HG03378 (cell line): ENCODE measurements around the gene TUNAR.

Source experiments
- ATAC-seq: cut with Tn5 transposase; IDR thresholded peaks from one replicate; pipeline ENCODE4 v1.9.1; 2021; ENCODE audit warnings: mild to moderate bottlenecking, moderate library complexity; ENCODE audit not compliant: unreplicated experiment

TUNAR gene

DNA sequence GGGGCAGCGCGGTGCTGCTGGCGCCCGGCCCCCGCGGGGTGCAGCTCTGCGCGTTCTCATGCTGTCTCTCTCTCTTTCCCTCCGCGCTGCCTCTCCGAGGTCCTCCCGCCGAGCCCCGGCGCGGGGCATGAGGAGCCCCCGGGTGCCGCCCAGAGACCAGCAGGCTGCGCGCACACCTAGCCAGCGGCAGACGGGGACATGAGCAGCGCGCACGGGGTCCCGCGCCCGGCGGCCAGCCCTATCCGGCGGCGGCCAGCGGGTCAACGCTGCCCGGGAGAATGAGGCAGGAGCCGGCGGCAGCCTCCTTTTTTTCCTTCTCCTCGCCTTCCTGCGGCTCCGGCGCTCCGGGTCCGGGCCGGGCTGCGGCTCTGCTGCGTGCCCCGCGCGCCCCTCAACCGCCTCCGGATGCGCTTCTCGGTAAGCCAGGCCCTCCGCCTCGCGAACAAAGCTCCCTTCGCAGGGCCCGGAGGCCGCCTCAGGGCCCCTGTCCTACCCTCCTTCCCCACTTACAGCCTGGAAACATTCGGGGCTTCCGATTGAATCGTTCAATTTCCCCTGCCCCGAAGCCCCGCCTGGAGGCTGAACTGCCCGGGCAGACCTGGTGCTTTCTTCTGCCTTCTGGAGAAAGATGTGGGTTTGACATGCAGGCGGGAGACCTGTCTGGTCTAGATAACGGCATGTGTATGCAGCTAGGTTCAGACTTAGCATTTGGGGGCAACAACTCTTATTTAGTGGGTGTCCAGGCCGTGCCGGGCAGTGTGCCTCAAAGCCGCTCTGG is at the start of gene TUNAR:
TSS of gene TUNAR (plus strand) at position 72 of the 778 bp plus-strand sequence.
- ATAC-seq: no peak

DNA sequence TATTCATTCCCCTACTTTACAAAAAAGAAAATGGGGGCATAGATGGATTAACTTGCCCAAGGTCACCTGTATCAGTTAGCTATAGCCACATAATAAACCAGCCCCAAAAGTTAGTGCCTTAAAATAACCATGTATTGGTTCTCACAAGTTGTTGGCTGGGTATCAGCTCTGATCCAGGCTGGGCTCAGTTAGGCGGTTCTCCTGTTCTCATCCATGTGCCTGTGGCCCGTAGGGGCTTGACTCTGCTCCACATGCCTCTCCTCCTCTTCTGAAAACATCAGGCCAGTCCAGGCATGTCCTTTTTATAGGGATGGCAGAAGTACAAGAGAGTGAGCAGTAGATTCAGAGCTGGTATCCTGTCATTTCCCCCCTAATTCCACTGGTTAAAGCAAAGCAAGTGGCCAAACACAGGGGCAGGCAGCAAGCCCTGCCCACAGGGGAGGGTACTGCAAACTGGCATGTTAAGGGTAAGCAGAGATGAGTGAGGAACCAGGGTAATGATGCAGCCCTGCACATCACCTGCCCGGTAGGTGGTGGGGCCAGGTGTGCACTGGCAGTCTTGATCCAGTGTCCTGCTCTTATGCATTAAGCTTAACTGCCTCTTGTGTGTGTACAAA is 47.9 kb upstream of the TUNAR start:
- no peak for ATAC-seq

DNA sequence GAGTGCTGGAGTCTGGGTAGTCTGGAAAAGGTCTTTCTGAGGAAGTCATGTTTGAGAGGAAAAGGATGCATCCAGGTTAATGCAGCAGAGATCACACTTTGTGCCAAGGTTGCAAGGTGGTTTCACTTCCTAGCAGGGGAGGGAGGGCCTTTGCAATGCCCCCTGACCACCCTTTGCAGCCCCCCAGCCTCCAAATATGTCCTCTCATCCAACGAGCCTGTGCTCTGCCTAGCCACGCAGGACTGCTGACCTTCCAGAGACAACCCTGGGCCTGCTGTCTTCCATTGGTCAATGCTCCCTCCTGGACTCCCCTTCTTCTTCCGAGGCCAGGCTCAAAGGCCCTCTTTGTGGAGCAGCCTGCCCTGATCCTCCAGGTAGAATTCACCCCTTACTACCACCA is 47.3 kb upstream of the TUNAR start:
- no peak for ATAC-seq

DNA sequence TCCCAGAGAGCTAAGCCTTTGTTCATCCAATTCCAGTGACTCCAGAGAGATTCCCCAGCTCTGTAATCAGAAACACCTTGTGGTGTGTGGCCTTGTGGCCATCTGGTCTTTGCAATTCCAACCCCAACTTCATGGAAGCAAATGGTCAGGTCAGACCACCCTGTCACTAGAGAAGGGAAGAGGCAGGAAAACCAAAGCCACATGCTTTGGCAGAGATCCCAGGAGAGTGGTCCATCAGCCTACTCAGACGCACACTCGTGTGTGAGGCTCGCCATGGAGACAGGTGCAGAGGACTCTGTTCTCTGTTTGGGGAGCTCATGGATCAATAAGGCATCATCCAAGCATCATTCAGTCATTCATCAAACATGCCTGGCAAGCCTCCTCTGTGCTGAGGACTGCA is 46.2 kb upstream of the TUNAR start:
- no peak for ATAC-seq

DNA sequence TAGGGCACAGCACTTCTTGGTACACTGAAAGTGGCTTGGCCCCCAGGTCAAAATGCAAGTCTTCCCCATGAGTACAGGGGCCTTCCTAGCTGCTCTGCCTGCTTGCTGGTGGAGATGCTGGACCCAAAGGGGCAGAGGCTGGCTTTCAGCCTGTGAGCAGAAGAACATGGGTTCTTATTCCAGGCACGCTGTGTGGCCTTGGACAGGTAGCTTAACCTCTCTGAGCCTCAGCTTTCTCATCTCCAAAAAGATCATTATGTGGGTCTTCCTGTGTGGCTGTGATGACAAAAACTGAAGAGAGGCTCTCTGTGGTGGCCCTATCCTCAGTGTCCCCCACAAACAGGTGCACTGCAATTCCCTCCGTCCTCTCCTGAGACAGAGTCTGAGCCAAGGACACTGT is 45.6 kb upstream of the TUNAR start:
- no peak for ATAC-seq

DNA sequence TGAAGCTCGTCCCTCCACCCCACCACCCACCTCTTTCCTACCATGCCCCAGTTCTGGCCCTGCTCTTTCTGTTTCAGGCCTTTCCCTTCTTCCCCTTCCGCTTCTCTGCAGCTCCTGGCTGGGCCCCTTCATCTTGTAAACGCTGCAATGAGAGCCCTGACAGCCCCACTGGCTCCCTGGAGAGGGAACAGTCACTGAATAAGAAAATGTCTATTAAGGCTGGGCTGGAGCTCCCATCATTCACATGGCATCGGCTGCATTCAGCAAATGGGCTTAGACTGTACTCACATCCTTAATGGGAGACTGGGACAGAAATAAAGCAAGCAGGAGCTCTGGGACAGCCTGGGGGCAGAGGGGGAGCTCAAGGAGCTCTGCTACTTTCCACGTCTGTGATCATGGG is 45.2 kb upstream of the TUNAR start:
- ATAC-seq: no peak

DNA sequence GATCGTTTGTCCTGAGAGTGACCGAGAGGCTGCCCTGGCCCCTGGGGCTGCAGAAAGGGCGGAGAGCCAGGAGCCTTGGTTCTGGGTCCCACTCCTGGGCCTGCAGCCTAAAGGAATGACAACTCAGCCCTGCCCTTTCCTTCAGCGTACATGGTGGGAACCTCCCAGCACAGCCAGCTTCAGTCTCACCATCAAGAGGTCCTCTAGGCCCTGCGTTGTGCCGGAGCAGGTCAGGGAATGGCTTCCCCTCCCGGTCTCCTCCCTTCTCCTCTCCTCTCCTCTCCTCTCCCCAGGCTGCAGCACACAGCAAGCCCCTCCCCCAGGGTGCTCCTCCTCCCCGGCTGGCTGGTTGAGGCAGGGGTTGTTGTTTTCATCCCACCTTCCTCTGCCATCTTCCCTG is 44.6 kb upstream of the TUNAR start:
- no peak for ATAC-seq

DNA sequence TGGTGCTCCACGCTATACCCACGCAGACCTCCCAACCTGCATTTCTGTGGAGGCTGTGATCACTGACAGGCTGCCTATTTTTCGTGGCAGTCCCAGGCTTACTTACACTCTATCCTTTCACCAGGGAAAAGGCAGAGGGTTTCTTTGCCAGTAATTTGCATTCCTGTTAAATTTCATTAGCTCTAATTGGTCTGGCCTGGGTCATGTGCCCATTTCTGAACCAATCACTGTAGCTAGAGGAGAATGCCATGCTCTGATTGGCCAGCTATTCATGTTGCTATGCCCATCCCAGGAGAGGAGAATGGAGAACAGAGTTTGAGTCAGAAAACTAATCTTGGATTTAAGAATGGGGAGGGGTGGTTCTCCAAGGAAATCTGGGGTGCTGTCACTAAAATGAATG is 43.2 kb upstream of the TUNAR start:
- no peak for ATAC-seq

DNA sequence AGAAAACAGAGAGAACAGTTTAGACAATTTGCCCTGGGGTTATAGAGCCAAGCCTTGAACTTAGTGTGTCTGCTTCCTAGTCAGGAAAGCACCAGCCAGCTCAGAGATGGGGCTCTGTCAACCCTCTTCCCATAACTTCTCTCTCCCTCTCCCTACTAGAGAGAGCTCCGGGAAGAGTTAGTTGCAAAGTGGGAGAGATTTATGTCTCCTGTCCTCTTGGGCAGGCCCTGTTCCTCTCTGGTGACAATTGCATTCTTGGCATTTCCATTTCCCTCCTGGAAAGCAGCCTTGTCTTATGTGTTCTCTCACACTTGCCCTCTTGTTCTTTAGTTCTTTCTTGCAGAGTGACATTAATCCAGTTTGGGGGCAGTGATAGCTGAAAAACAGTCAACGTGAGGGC is 42.1 kb upstream of the TUNAR start:
- no peak for ATAC-seq

DNA sequence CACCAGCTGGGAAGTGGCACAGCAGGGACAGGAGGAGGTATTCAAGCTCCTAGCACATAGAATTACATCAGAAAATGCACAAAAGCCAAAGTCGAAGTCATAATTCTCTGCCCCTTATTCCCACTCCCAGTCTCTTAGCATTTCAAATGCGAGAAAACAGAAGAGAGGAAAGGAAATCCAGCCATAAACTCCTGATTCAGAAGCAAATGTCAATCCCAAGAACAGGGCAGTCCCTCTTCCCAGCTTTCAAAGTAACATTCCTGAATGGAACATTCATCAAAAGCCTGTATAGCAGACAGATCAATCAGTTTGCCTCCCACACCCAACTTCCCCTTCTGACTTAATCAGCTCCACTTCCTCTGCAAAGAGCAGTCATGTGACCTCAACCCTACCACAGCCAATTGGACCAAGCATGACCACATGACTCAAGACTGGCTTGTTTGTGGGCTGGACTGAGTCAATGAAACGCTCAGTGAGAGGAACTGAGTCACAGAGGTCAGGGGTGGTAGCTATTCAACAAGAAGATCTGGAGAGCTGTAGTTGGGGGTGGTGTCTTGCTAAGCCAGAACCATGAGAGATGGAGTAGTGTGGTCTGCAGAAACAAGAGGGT is 41.4 kb upstream of the TUNAR start:
- no peak for ATAC-seq

DNA sequence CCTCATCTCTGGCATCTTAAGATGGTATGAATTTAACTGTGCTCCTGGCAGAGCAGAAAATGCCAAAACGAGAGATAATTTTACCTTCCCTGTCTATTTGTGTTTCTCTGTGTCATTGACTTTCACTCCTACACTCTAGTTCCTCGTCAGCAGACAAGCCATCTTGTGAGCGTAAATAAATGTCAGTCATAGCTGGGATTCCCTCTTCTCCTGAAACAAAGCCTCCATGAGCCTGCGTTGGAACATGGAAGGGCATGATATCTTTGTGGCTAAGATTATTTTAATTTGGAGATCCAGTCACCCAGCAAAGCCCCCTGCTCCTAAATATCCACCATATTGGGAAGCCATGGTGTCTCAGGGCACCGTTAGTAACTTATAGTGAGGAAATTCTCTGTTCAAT is 37.8 kb upstream of the TUNAR start:
- ATAC-seq: no peak

DNA sequence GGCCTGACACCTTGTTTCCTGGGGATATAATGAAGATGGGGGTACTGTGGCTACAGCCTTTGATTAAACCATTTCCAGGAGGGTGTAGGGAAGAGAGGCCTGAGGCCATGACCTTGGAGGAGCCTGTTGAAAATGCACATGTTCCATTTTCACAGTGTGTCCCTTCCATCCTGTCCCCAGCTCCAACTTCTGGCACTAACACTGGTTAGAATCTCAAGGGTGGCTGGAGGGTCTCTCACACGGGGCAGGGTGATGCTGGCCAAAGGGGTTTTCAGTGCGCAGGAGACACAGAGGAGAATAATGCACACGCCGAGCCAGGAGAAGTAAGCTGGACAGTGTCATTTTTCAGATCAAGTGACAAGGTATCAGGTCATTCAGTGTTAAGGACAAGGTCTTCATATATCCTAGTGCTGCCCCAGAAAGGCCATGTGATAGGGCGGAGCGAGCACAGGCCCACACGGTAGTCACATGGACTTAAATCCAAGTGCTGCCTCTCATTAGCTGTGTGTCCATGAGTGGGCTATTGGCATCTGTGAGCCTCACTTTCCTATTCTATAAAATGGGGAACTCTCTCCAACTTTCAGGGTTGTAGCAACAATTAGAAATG is 36.4 kb upstream of the TUNAR start:
- ATAC-seq: no peak

DNA sequence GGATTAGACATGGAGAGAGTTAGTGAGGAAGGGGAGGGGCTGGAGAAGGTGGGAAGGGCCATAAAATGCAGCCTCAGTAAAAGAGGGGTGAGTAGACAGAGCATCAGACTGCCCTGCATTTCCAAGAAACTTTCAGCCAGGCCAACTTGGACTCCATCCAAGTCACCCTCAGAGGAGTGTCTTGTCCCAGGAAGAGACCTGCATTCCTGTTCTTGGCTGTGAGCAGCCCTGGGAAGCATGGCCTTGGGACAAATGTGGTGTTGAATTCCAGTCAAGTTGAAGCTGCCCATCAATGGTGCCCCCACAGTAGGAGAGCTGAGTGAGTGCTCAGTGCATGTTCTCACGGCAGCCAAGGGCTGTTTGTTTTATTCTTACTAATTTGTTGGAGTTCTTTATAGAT is 35.0 kb upstream of the TUNAR start:
- no peak for ATAC-seq

DNA sequence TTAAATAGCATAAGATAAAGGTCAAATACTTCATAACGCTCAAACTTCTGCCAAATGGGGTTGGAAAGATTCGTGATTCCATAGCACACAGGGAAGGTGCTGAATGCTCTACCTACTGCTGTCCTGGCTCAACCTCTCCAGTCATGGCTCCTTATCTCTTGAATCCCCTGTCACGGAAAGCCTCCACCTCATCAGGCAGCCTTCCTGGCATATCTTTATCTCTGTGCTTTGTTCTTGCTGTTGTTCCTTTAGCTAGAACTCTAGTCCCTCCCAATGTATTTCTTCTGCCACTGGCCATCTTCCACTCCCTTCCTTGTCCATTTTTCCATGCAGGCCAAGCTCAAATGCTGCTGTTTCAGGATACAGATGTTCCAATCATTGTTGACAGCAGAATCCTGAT is 26.9 kb upstream of the TUNAR start:
- ATAC-seq: no peak

DNA sequence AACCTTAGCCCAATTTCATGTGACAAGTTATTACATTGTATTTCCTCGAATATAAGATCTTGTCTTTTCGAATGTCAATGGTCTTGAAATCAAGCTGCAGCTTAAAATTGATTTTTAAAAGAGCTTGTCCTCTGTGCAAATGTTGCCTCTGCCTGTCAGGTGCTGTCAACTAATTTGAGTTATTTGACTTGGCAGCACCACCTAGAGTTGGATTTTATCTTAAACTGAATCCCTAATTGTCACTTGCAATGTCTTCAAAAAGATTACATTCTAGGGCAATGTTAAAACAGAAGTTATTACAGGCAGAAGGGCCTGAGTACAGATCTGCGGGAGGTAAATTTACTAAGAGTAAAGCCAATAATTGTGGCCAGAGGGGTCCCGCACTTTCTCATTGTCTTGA is 26.2 kb upstream of the TUNAR start:
- ATAC-seq: no peak

DNA sequence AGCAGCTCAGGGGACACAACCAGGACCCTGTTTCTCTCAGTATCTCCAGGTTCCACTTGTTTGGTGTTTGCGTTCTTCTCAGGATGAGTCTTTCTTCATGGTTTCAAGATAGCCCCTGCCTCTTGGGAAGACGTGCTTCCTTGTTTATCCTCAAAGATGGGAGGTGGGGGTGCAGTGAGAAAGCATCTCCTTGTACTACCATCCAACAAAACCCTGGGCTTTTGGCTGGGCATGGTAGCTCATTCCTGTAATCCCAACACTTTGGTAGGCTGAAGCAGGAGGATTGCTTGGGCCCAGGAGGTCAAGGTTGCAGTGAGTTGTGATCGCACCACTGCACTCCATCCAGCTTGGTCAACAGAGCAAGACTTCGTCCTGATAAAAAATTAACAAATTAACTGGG is 21.0 kb upstream of the TUNAR start:
- ATAC-seq: no peak

DNA sequence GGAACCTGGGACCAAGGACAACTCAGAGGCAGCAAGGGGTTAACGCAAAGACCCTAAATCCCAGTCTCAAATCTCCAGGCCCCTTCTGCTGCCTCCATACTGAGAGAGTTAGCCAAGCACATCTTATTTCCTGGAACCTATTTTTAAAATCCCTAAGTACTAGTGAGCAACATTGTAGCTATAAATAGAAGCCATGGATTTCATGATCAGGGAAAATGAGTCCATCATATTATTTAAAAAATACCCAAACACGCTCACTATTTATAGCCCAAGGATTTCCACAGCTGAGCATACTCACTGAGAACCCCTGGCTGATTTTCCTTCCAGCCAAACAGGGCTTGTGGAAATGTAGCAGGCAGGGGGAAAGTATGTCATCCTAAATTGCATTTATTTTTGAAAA is 19.4 kb upstream of the TUNAR start:
- ATAC-seq: no peak

DNA sequence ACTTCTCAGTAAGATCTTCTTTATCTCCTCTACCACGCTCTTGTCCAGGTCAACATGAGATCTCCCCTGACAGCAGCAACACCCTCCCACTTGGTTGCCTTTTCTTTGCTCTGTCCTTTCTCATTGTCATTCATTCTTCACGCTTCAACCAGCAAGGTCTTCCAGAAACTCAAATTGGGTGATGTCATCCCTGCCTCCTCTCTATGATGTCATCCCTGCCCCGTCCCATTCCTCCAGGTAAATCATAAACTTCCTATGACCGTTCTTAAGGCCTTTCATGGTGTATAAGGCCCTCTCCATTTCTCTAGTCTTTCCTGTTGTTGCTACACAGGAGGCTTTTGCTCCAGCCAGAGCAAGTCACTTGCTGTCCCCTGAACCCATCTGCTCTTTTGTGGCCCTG is 17.7 kb upstream of the TUNAR start:
- no peak for ATAC-seq

DNA sequence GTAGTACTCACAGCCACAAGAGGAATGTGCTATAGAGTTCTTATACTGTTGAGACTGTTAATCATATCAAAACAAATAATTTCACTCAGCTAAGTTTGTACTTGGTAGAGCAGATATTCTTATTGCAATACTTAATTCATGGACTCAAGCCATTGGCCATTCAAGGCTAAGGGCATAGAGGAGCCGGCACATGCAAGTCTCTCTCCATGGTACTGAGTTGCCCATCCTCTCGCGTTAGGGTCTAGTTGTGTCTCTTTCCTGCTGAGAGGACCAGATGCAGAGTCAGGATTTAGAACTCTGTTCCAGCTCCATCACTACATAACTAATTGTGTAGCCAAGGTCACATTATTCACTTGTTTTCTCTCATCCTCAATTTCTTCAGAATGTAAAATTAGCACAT is 14.4 kb upstream of the TUNAR start:
- no peak for ATAC-seq

DNA sequence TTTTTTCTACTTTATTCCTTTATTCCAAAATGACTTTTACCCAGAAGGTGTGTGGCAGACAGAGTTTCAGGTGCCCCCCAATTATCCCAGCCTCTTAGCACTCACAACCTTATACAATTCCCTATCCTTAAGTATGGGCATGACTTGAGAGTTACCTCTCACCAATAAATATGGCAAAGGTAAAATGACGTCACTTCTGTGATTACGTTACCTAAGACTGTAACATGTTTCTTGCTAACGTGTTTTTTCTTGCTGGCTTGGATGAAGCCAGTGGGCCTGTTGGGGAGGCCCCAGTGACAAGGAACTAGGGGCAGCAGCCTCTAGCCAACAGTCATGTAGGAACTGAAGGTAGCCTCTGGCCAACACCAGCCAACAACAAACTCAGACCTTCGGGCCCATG is 13.3 kb upstream of the TUNAR start:
- ATAC-seq: no peak

DNA sequence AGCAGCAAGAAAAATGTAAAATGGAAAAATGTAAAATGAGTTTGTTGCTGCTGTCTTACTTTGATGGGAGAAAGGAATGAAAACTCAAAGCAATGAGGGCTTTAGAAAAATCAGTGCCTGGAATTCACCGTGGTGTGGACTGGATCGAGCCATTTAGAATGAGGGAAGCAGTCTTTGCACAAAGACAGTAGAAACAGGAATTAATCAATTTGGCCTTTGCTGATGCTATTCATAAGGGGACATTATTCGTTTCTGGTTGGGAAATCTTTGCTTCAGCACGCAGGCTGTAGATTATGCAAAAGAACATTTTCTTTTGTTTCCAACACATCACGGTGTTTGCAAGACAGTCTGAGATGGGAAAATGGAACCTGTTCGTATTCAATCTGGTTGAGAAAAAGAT is 6.9 kb upstream of the TUNAR start:
- ATAC-seq: no peak

DNA sequence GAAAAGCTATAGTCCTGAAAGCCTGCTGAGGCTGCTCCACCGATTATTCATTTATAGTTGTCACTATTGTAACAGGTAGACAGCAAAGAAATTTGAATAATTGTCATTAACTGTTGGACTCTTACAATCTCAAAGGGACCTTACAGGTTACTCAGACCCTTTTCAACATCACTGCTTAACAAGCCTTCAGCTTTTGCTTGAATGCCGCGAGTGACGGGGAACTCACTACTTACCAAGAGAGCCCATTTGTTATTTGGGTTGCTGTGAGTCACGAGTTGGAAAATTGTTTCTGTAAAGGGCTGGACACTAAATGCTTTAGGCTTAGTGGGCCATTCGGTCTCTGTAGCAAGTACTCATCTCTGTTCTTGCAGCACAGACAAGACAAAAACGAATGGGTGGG is 5.9 kb upstream of the TUNAR start:
- no peak for ATAC-seq
